Loucy (cell line): ENCODE data around the gene SMYD4.

Experiments used
- CTCF ChIP-seq: fragments of 200-600 bp; sonication (generic); conservative IDR thresholded peaks from 2 replicates; pipeline ENCODE4 v1.5.1; 2014; ENCODE audit warnings: mild to moderate bottlenecking, antibody characterized with exemption, low read length
- EZH2phosphoT487 ChIP-seq: fragments of 200-600 bp; IDR thresholded peaks from 2 replicates; pipeline ENCODE4 v1.6.1; 2018; ENCODE audit warnings: antibody characterized with exemption, mild to moderate bottlenecking, moderate library complexity, borderline replicate concordance

DNA sequence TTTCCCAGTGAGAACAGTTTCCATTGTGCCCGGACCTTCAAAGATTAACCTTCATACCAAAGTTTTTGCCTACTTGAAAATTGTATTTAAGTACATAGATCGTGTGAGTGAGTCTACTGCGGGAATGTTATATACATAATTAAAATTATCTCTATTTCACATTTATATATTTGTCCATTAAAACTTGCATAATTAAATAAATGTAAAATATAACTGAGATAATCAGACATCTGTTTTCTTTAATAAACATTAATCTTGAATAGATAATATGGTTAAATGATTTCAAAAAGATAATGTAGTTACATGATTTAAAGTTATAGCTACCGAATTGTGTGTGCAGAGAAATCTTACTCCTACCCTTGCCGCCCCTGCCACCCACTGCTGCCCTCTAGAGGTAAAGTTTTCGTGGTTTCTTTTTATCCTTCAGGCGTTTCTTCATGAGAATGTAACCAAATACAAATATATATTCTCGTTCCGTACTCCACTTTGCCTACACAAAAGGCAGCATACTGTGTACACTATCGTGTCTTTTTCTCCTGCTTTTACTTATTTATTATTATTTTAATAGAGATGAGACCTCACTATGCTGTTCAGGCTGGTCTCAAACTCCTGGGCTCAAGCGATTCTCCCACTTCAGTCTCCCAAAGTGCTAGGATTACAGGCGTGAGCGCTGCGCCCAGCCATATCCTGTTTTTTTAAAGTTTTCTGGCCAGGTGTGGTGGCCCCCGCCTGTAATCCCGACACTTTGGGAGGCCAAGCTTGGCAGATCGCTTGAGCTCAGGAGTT is 35.7 kb upstream of the SMYD4 start:
- TF ChIP-seq CTCF (peak; percentile 70), EZH2phosphoT487 (no peak)
